ENCODE results near the gene HLA-DRB5. TPM values are rescaled to one million over a fixed set of nuclear protein-coding genes. Genes with fewer than 3 reads are reported as not detected.
A peak's percentile ranks its signal among the peaks of the same experiment; 100 is the strongest.
"Not testable (repeated sequence)": the region's sequence is repeated elsewhere in the genome, so short reads cannot be mapped to it uniquely, and the experiment has no call there.

The HLA-DRB5 gene
- polyA plus RNA-seq, 2 donors: 0.08 to 0.34 TPM

GRCh38 chr6:32472781-32473375, 57.2 kb downstream of the HLA-DRB5 start:
- Histone ChIP-seq H3K27ac (ENCODE audit: low read depth in 2 of 2, low read length in 1 of 2) (peak overlapping the region in 1 of 2 donors; percentile 42), H3K36me3 (ENCODE audit: control insufficient read depth in 2 of 2, insufficient read depth in 2 of 2, low read length in 1 of 2) (no peaks in the 10 kb centered on the region), H3K9me3 (ENCODE audit: control insufficient read depth in 2 of 2, insufficient read depth in 1 of 2, low read depth in 1 of 2, low read length in 1 of 2) (no peaks in the 10 kb centered on the region), H3K27me3 (ENCODE audit: control insufficient read depth in 1 of 2, insufficient read depth in 2 of 2, low read length in 2 of 2) (no peaks in the 10 kb centered on the region), H3K4me1 (ENCODE audit: control insufficient read depth in 2 of 2, insufficient read depth in 2 of 2, low read length in 1 of 2) (peaks cover 0 to 2% of the 10 kb centered on the region in 2 donors), H3K4me3 (ENCODE audit: low read depth in 1 of 2, low read length in 2 of 2) (no peak overlapping the region)
- 64 to 70% methylated on average over 5 of the region's 5 CpGs for WGBS, 2 donors

DNA sequence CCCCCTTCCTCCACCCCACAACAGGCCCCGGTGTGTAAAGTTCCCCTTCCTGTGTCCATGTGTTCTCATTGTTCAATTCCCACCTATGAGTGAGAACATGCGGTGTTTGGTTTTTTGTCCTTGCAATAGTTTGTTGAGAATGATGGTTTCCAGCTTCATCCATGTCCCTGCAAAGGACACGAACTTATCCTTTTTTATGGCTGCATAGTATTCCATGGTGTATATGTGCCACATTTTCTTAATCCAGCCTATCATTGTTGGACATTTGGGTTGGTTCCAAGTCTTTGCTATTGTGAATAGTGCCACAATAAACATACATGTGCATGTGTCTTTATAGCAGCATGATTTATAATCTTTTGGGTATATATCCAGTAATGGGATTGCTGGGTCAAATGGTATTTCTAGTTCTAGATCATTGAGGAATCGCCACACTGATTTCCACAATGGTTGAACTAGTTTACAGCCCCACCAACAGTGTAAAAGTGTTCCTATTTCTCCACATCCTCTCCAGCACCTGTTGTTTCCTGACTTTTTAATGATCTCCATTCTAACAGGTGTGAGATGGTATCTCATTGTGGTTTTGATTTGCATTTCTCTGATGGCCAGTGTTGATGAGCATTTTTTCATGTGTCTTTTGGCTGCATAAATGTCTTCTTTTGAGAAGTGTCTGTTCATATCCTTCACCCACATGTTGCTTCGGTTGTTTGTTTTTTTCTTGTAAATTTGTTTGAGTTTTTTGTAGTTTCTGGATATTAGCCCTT, 62.2 kb downstream of the HLA-DRB5 start:
- not testable (repeated sequence) for H3K27me3 ChIP-seq (ENCODE audit: control insufficient read depth in 1 of 2, insufficient read depth in 2 of 2, low read length in 2 of 2); H3K36me3 ChIP-seq (ENCODE audit: control insufficient read depth in 2 of 2, insufficient read depth in 2 of 2, low read length in 1 of 2); H3K4me3 ChIP-seq (ENCODE audit: low read depth in 1 of 2, low read length in 2 of 2); H3K9me3 ChIP-seq (ENCODE audit: control insufficient read depth in 2 of 2, insufficient read depth in 1 of 2, low read depth in 1 of 2, low read length in 1 of 2); H3K4me1 ChIP-seq (ENCODE audit: control insufficient read depth in 2 of 2, insufficient read depth in 2 of 2, low read length in 1 of 2); H3K27ac ChIP-seq (ENCODE audit: low read depth in 2 of 2, low read length in 1 of 2)
- 62 to 64% methylated on average over 4 to 5 of the region's 5 CpGs for WGBS, 2 donors

Other genes starting within 250 kb of the HLA-DRB5 start
- gene TSBP1, start 158.4 kb downstream of the HLA-DRB5 start, polyA plus RNA-seq: not detected
- gene BTNL2, start 123.1 kb downstream of the HLA-DRB5 start, polyA plus RNA-seq: not detected
- gene HLA-DRA, start 90.4 kb downstream of the HLA-DRB5 start, polyA plus RNA-seq: 100 to 1,000 TPM in 1 of 2 donors, 10 to 100 TPM in 1; 25.7 to 132 TPM
- 10 to 100 TPM in 1 of 2 donors, 1 to 10 TPM in 1; 7.7 to 40.3 TPM for gene HLA-DRB1, start 59.6 kb upstream of the HLA-DRB5 start, polyA plus RNA-seq
- gene HLA-DQA1, start 107.1 kb upstream of the HLA-DRB5 start, polyA plus RNA-seq: 10 to 100 TPM in 1 of 2 donors, 1 to 10 TPM in 1; 2.8 to 42.9 TPM
- gene HLA-DQB1, start 136.4 kb upstream of the HLA-DRB5 start, polyA plus RNA-seq: 10 to 100 TPM; 16.5 to 53.2 TPM
- under 1 TPM in 1 of 2 donors, not detected in 1; 0.24 TPM for gene HLA-DQA2, start 211.1 kb upstream of the HLA-DRB5 start, polyA plus RNA-seq
- gene HLA-DQB2, start 233.2 kb upstream of the HLA-DRB5 start, polyA plus RNA-seq: 10 to 100 TPM in 1 of 2 donors, under 1 TPM in 1; 0.51 to 11.9 TPM

Data from esophagus (tissue), 2 donors.